ENCODE data around the gene PIK3C2G. TPM values are rescaled to one million over a fixed set of nuclear protein-coding genes. Genes with fewer than 3 reads are reported as not detected.
A peak's percentile ranks its signal among the peaks of the same experiment; 100 is the strongest.

Gene PIK3C2G
- total RNA-seq, 1 experiment from 2014 or later = not detected

- peak overlapping the region; percentile 51 for H3K4me2 ChIP-seq (ENCODE audit: low read length)
- H3K4me3 ChIP-seq (replicated peaks in 1 of 2; ENCODE audit: low read depth in 1 of 2, low read length in 2 of 2) = peak overlapping the region in 1 of 2 experiments; percentile 15; a peak in 1 of 4 replicates
- no peaks in the 10 kb centered on the region for H3K9me3 ChIP-seq (ENCODE audit: control insufficient read depth in 1 of 2, insufficient read depth in 1 of 2, low read depth in 1 of 2, low read length in 2 of 2)
- no peak overlapping the region for H3K27ac ChIP-seq (ENCODE audit: low read depth, low read length)
- H3K4me1 ChIP-seq (ENCODE audit: control insufficient read depth in 1 of 2, insufficient read depth in 2 of 2, low read length in 2 of 2) = peaks cover 0 to 16% of the 10 kb centered on the region in 2 experiments; a peak in 2 of 4 replicates
- ATAC-seq (peak; percentile 87), DNase-seq (ENCODE audit: low read depth, low spot score) (peak; percentile 79)
- H3K79me2 ChIP-seq (ENCODE audit: insufficient read depth, low read length) = no peaks in the 10 kb centered on the region
- no peak overlapping the region for H3K9ac ChIP-seq (ENCODE audit: low read length)
- ChIA-PET POLR2A (interaction anchor here (1.0 kb wide), 1 partner anchor 12 kb away, joined by 3 read pairs; no protein-coding TSS in a partner anchor), RAD21 (ENCODE audit: low non-redundant PET in 1 of 2, low total read pairs in 2 of 2, uncharacterized antibody in 2 of 2, unreplicated experiment in 2 of 2) (no interaction called here), CTCF (no interaction called here)
- BruUV-seq (replicated peaks) = no TSS peak
- no peaks in the 10 kb centered on the region for H3K9me2 ChIP-seq (ENCODE audit: insufficient read depth)
- no peaks in the 10 kb centered on the region for H3K27me3 ChIP-seq (ENCODE audit: insufficient read depth, low read length)
- H2AFZ ChIP-seq (ENCODE audit: low read depth, low read length, poor library complexity, severe bottlenecking) = no peak overlapping the region
- intact Hi-C loops (cut with micrococcal nuclease) = no loop called here
- H3K36me3 ChIP-seq (ENCODE audit: control insufficient read depth in 1 of 2, insufficient read depth in 2 of 2, low read length in 2 of 2) = no peaks in the 10 kb centered on the region
- no peaks in the 10 kb centered on the region for H4K20me1 ChIP-seq (ENCODE audit: insufficient read depth)
- TF ChIP-seq JUND (IDR thresholded peaks at IDR 0.05) (peak; percentile 82), REST (IDR thresholded peaks at IDR 0.05; ENCODE audit: low read depth) (no peak), EZH2 (IDR thresholded peaks at IDR 0.05) (no peak), SRF (IDR thresholded peaks at IDR 0.05; ENCODE audit: low read depth) (0 out of 2 replicates have a peak, but pooled peaks have one; percentile 33), EZH2phosphoT487 (IDR thresholded peaks at IDR 0.05; ENCODE audit: borderline replicate concordance) (no peak), CBX3 (IDR thresholded peaks at IDR 0.05; ENCODE audit: low read depth) (peak; percentile 90), MAX (IDR thresholded peaks at IDR 0.05) (peak; percentile 71), ELF1 (IDR thresholded peaks at IDR 0.05; ENCODE audit: borderline replicate concordance, low read depth) (no peak), RAD21 (IDR thresholded peaks at IDR 0.05; ENCODE audit: low read depth) (no peak), EGR1 (IDR thresholded peaks at IDR 0.05; ENCODE audit: low read depth) (no peak), ZBTB33 (IDR thresholded peaks at IDR 0.05; ENCODE audit: extremely low read depth, insufficient replicate concordance, low read length) (no peak), FOSL1 (IDR thresholded peaks at IDR 0.05; ENCODE audit: low read depth) (peak; percentile 84), TCF7L2 (IDR thresholded peaks at IDR 0.05; ENCODE audit: borderline replicate concordance, extremely low read depth, insufficient read depth, insufficient read length) (peak; percentile 45), SP1 (IDR thresholded peaks at IDR 0.05; ENCODE audit: low read depth) (peak; percentile 72), YY1 (IDR thresholded peaks at IDR 0.05; ENCODE audit: extremely low read depth, insufficient replicate concordance, low read depth, low read length) (no peak), ATF3 (IDR thresholded peaks at IDR 0.05) (peak; percentile 68), CTCF (IDR thresholded peaks at IDR 0.05 in 2 of 3, conservative IDR thresholded peaks at IDR 0.05 in 1 of 3; ENCODE audit: borderline replicate concordance in 1 of 3, insufficient read depth in 1 of 3, low read depth in 2 of 3, low read length in 2 of 3) (no peak), ZFX (IDR thresholded peaks at IDR 0.05) (no peak), POLR2AphosphoS5 (IDR thresholded peaks at IDR 0.05; ENCODE audit: low read depth, low read length) (no peak), ZNF274 (IDR thresholded peaks at IDR 0.05; ENCODE audit: low read depth, low read length) (no peak), POLR2A (IDR thresholded peaks at IDR 0.05; ENCODE audit: borderline replicate concordance, extremely low read depth, insufficient read depth, insufficient read length) (no peak), CEBPB (IDR thresholded peaks at IDR 0.05; ENCODE audit: low read depth) (peak; percentile 86)
Observed at GRCh38 chr12:18690653-18691052, 429.3 kb downstream of the PIK3C2G start.

Data from HCT116 (cell line).